HG02938 (cell line): Measurements from ENCODE around the gene ANKRD13D.

Experiments used
- ATAC-seq: cut with Tn5 transposase; IDR thresholded peaks from one replicate; pipeline ENCODE4 v1.9.1; 2021; ENCODE audit warnings: mild to moderate bottlenecking, moderate library complexity; ENCODE audit not compliant: unreplicated experiment

ANKRD13D gene

GRCh38 chr11:67261946-67262681 is 27.0 kb upstream of the ANKRD13D start:
- no peak for ATAC-seq

DNA sequence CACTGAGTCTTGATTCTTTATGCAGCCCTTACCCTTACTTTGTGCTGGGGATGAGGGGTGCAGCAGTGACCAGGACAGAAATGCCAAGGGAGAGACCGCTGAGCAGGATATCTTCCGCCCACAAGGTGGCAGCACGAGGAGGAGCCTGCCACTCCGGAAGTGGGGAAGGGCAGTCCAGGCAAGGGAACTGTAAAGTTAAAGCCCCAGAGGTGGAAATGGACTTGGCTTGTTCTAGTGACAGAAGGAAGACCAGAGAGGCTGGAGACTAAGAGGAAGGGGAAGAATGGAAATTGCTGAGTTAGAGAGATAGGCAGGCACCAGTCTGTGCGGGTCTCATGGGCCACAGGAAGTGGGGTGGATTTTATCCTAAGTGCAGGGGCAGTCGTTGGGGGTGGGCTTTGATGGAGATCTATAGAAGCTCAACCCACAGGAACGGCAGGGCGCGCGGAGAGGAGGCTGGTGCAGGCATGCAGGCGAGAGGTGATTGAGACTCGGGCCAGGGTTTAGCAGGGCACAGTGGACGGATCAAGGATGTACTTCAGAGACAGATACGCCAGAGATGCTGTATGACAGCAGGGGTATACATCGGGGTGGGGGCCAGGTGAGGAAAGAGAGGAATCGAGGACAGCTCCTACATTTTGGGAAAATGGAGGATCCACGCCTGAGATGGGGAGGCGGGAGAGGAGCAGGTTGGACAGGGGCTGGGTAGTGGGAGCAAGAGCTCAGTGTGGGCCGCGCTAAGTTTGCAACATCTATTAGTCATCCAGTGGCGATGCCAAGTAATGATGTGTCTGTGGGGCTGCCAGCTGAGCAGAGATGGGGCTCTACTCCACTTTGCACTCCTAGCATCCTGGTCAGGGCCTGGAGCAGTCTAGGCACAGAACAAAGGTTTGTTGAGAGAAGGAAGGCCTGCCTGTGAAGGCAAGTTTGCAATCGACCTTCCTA is 26.1 kb upstream of the ANKRD13D start:
- ATAC-seq, result no peak

DNA sequence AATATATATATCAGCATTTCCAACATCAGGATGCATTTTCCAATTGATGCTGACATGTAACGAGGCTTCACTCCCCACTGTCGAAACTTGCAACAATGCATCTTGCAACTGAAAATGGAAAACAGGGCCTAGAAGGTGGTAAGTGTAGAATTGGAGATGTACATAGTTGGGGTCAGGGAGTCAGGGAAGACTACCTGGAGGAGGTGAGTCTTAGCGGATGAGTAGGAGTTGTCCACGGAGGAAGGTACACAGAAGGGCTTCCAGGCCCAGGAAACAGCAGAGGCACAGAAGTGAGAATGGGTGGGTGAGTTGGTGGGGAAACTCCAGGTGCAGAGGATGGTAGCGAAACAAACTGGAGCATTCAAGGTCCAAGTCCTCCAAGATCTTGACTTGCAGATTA is 24.8 kb upstream of the ANKRD13D start:
- no peak for ATAC-seq

DNA sequence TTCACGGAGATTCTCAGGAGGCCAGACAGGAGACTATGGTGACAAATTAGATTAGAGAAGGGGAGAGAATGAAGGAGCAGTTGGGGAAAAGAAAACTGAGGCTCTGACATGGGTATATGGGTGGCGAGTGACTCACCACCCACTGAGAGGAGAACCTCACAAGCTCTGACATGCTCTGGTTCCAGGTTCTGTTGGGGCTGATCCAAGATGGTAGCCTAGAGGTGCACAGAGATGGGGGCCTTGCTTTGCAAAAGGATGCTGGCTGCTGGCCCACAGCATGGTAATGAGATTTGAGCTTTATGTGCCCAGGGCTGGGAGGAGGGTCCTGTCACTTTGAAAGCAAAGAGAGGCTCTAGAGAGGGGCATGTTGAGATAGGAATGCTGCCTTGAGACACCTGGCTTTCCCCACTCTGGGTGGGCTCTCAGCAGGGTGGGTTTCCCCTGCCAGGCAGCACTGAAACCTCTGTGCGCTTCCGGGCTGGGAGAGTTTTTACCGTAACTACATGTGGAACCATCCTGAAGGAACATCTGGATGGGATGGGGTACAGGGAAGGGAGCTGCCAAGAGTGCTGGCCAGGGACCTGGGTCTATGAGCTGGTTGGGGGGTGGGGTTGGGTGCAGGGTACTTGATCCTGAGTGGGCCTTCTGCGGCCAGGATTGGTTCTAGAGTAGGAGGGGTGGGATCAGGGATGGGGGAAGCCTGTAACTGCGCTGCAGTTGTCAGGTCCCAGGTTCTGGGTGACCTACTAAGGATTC is 24.0 kb upstream of the ANKRD13D start:
- ATAC-seq, result no peak

GRCh38 chr11:67265633-67266448 is 23.3 kb upstream of the ANKRD13D start:
- ATAC-seq, result peak; percentile 42

- ATAC-seq, result no peak
These were observed 22.5 kb upstream of the ANKRD13D start, which contains the start of gene GRK2 for GRCh38 chr11:67266449-67267187. Gene GRK2, plus strand, starts transcription at chr11:67266473. Its CDS starts 227 bp downstream, at chr11:67266700.

GRCh38 chr11:67267188-67268080 is 21.7 kb upstream of the ANKRD13D start:
- ATAC-seq, result no peak

- peak; percentile 46 for ATAC-seq
These were observed 20.8 kb upstream of the ANKRD13D start for GRCh38 chr11:67268081-67268961.

- ATAC-seq, result no peak
These were observed 20.2 kb upstream of the ANKRD13D start for GRCh38 chr11:67268962-67269268.

GRCh38 chr11:67269401-67270255 is 19.5 kb upstream of the ANKRD13D start:
- no peak for ATAC-seq

DNA sequence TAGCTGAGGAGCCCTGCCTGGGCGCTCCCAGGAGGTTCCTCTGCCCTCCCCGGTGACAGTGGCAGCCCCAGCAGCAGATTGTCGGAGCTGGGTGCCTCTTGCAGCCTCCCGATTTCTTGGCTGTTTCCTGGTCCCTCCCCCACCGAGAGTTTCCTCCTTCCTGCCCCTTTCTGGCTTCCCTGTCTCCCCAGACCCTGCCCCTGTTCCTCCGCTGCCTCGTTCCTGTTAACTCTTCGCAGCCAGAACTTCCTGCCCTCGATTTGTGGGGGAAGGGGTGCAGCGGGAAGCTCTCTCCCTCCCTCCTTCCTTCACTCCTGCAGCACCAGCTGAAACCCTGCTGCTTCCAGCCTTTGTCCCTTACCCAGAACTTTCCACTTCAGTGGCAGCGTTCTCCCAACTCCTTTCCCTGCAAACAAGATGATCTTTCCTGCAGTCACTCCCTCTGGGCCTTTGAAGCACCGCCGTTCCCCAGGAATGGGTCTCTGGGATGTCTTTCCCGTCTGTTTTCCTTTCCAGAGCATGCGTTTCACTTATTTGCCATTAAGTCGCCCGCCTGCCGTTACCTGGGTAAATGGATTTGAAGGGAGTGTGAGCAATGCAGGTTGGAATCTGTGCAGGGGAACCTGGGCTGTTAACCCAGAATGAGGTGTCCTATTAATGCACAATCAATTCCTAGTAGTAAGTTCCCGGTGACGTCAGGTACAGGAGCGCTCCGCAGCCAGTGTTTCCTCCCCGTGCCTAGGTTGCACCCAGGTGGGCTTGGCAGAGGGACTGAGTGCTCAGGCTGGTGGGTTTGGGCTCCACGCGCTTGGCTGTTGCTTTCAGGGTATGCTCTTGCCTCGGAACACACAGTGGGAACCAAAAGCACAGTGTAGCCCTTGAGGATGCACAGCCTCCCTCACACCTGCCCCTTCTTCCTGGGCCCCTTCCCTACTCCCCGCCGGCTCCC is 18.6 kb upstream of the ANKRD13D start:
- ATAC-seq, result no peak

DNA sequence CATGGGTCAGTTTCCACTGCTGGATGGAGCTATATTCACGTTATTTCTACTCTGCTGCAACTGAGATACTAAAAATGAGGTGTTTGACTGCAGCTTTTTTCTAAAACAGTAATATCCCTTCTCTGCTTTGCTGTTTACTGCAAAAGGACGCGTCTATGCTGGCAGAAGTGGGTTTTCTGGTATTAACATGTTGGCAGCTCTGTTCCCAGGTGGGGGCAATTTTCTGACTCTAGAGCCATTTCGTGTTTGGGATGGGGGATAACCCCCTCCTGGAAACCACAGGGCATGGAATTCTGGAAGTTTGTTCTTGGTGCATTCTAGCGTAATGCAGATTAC is 17.9 kb upstream of the ANKRD13D start:
- ATAC-seq, result no peak

DNA sequence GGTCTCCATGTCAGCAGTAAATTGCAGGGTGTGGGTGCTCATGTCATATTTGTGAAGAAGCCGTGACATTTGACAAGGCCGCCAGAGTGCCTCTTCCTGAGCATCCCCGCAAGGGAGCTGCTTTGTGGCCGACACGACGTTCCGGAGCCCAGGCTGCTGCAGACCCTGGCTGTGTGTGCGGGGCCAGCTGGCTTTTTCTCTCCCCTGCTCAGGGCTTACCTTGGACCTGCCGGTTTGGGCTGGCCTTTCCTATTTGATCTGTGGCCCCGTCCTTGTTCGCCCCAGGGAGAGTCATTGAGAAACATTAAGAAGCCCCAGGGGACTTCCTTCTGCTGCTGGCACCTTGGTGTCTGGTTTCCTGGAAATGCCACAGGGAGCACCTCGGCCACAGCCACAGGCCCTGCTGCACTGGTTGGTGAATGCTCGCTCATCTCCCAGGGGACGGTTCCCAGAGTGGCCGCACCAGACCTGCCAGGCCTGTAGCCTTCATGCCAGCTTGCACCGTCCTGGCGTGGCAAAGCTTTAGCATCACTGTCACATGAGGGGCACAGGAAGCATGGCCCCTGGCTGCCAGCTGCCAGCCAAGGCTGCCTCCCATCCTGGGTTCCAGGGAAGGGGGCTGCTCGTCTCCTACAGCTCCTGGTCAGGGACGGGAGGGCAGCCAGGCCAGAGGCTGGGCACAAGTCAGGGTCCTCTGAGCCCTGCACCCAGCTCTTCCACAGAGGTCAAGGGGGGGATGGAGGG is 17.4 kb upstream of the ANKRD13D start:
- no peak for ATAC-seq

- ATAC-seq, result no peak
These were observed 16.5 kb upstream of the ANKRD13D start for GRCh38 chr11:67272327-67273259.
